ENCODE results near the gene PLPPR4. TPM values are rescaled to one million over a fixed set of nuclear protein-coding genes. Genes with fewer than 3 reads are reported as not detected.
A peak's percentile ranks its signal among the peaks of the same experiment; 100 is the strongest.

Gene PLPPR4
- total RNA-seq, 3 donors from 2014 or later, result 0.17 to 1.2 (median 0.36) TPM

DNA sequence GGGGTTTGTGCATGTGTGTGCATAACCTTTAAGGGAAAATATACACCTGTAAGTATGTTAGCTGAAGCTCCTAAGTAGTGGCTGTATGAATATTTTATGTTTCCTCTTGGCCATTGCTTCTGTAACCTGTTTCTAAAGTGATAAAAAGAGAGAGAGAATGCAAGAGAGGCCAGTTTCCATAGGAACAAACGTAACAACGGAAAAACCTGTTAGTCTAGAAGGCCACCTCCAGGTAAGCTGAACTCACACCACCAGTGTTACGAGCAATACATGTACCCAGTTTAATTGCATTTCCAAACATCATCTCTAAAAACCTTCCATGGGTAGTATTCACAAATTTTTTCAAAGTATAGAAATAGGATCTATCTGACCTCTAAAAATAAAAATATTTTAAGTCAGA lies 63.1 kb downstream of the PLPPR4 start:
- H3K36me3 ChIP-seq (ENCODE audit: low read depth), result no peaks in the 10 kb centered on the region
- no peaks in the 10 kb centered on the region for H3K9me3 ChIP-seq
- DNase-seq (peak in 1 of 3 donors; percentile 27), ATAC-seq (peak; percentile 88)
- intact Hi-C loops (cut with DNase I, micrococcal nuclease), result no loop called here
- H3K4me1 ChIP-seq (ENCODE audit: low read depth), result no peaks in the 10 kb centered on the region
- TF ChIP-seq, protein P1, sequence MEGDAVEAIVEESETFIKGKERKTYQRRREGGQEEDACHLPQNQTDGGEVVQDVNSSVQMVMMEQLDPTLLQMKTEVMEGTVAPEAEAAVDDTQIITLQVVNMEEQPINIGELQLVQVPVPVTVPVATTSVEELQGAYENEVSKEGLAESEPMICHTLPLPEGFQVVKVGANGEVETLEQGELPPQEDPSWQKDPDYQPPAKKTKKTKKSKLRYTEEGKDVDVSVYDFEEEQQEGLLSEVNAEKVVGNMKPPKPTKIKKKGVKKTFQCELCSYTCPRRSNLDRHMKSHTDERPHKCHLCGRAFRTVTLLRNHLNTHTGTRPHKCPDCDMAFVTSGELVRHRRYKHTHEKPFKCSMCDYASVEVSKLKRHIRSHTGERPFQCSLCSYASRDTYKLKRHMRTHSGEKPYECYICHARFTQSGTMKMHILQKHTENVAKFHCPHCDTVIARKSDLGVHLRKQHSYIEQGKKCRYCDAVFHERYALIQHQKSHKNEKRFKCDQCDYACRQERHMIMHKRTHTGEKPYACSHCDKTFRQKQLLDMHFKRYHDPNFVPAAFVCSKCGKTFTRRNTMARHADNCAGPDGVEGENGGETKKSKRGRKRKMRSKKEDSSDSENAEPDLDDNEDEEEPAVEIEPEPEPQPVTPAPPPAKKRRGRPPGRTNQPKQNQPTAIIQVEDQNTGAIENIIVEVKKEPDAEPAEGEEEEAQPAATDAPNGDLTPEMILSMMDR (IDR thresholded peaks at IDR 0.05), result no peak
- H3K4me3 ChIP-seq, result no peak overlapping the region

DNA sequence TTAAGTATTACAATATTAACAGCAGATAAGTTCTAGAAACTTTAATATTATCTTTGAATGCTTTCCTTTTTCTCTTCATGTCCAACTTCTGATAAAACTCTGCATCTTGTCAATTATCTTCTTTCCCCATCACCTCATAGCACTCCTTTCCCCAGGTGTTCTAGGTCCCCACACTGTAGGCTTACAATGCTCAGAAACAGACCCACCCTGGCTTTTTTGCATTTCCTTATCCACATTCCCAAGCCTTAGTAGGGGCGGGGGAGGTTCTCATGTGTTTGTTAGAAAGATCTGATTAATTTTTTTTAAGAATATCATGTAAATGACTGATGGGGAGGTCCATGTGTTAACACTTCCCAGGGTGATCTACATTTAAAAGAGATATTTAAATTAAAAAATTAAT lies 63.9 kb downstream of the PLPPR4 start:
- intact Hi-C loops (cut with DNase I, micrococcal nuclease), result no loop called here
- DNase-seq, result no peak
- TF ChIP-seq, protein P1 (IDR thresholded peaks at IDR 0.05), result no peak
- Histone ChIP-seq H3K4me1 (ENCODE audit: low read depth) (no peaks in the 10 kb centered on the region), H3K9me3 (no peaks in the 10 kb centered on the region), H3K36me3 (ENCODE audit: low read depth) (no peaks in the 10 kb centered on the region), H3K4me3 (no peak overlapping the region)
- no peak for ATAC-seq

DNA sequence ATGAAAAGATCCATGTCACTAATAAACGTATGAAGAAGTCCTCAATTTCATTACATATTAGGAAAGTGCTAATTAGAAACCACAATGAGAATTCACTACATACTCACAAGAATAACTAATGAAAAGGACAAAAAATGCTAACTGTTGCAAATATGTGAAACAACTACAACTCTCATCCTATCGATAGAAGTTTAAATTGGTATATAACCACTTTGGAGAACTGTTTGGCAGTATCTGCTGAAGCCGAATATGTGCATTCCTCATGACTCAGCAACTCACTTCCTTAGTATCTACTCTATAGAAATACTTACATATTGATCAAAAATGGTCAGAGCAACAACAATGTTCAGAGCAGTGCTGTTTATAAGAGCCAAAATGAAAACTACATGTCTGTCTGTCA lies 66.8 kb downstream of the PLPPR4 start:
- DNase-seq (no peak), ATAC-seq (no peak)
- intact Hi-C loops (cut with DNase I, micrococcal nuclease), result no loop called here
- H3K36me3 ChIP-seq (ENCODE audit: low read depth), result no peaks in the 10 kb centered on the region
- peaks cover 6% of the 10 kb centered on the region for H3K4me1 ChIP-seq (ENCODE audit: low read depth)
- TF ChIP-seq, protein P1 (IDR thresholded peaks at IDR 0.05), result no peak
- no peak overlapping the region for H3K4me3 ChIP-seq
- H3K9me3 ChIP-seq, result no peaks in the 10 kb centered on the region

DNA sequence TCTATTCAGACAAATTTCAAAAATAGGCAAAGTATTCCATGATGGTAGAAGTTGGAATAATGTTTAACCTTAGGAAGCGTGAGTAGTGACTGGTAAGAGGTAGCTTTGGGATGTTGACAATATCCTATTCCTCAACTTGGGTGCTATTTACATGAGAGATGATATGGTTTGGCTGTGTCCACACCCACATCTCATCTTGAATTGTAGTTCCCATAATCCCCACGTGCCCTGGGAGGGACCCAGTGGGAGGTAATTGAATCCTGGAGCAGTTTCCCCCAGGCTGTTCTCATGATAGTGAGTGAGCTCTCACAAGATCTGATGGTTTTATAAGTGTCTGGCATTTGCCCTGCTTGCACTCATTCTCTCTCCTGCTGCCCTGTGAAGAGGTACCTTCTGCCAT lies 67.3 kb downstream of the PLPPR4 start:
- Histone ChIP-seq H3K36me3 (ENCODE audit: low read depth) (no peaks in the 10 kb centered on the region), H3K4me3 (no peak overlapping the region), H3K4me1 (ENCODE audit: low read depth) (peaks cover 6% of the 10 kb centered on the region), H3K9me3 (no peaks in the 10 kb centered on the region)
- intact Hi-C loops (cut with DNase I, micrococcal nuclease), result no loop called here
- DNase-seq (peak in 1 of 3 donors; percentile 8), ATAC-seq (no peak)
- TF ChIP-seq, protein P1 (IDR thresholded peaks at IDR 0.05), result no peak

DNA sequence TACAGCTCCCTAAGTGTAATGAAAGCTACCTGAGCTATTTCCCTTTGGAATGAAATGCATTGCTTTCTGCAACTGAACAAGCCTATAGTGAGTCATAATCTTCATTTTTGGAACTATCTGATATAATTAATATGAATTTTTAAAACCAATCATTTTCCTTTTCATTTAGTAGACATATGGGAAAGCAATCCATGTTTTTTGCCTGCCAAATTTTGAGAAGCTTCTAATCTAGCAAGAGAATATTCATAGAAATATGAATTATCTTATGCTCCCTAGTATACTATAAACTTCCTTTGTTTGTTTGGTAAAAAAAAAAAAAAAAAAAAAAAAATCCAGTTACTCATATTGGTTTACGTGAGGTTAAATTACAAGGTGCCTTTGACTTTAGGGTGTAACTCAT lies 68.3 kb downstream of the PLPPR4 start:
- no peak for ATAC-seq
- Histone ChIP-seq H3K4me3 (no peak overlapping the region), H3K4me1 (ENCODE audit: low read depth) (peaks cover 6% of the 10 kb centered on the region), H3K36me3 (ENCODE audit: low read depth) (no peaks in the 10 kb centered on the region), H3K9me3 (no peaks in the 10 kb centered on the region)
- TF ChIP-seq, protein P1 (IDR thresholded peaks at IDR 0.05), result no peak
- intact Hi-C loops (cut with DNase I, micrococcal nuclease), result no loop called here
- no peak for DNase-seq

DNA sequence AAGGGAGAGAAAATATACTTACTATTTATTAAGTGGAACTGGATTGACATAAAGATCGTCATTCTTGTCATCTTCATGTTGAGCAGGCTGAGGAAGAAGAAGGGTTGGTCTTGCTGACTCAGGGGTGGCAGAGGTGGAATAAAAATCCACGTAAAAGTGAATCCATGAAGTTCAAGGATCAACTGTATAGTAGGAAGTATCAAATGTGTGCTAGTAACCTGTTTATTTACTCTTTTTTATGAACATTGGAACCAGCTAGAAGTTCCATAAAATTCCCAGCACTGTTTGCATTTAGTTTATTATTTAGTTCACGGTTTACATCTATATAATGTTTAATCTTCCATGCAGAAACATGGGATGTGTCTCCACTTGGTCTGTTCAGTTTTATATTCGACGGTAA lies 70.7 kb downstream of the PLPPR4 start:
- TF ChIP-seq, protein P1 (IDR thresholded peaks at IDR 0.05), result no peak
- DNase-seq (peak in 1 of 3 donors; percentile 28), ATAC-seq (peak; percentile 98)
- intact Hi-C loops (cut with DNase I, micrococcal nuclease), result no loop called here
- Histone ChIP-seq H3K4me1 (ENCODE audit: low read depth) (peaks cover 6% of the 10 kb centered on the region), H3K4me3 (no peak overlapping the region), H3K9me3 (no peaks in the 10 kb centered on the region), H3K36me3 (ENCODE audit: low read depth) (no peaks in the 10 kb centered on the region)

Measured in mucosa of descending colon (tissue), 3 donors.